Stimulated activated naive CD8-positive, alpha-beta T cell treated with anti-CD3 and anti-CD28 coated beads, Interleukin-15, Interleukin-2, amounts not matched to agents 100 U/mL and 50 U/mL, for 24 hours (primary cell): Measurements from ENCODE around the gene CDIPT.
A peak's percentile ranks its signal among the peaks of the same experiment; 100 is the strongest.

Experiments used
- ATAC-seq: fragments of 150-1000 bp; cut with Tn5 transposase; one replicate; pipeline ENCODE4 v1.10.0; 2021
- DNase-seq: peaks from one replicate; pipeline ENCODE4 v3.0.0; 2021

The CDIPT gene

GRCh38 chr16:29826342-29826695 lies 36.7 kb downstream of the CDIPT start:
- no peak for DNase-seq
- ATAC-seq = no peak

- DNase-seq (peak; percentile 57), ATAC-seq (peak; percentile 70)
Measured at GRCh38 chr16:29825145-29826044, 37.6 kb downstream of the CDIPT start.

DNA sequence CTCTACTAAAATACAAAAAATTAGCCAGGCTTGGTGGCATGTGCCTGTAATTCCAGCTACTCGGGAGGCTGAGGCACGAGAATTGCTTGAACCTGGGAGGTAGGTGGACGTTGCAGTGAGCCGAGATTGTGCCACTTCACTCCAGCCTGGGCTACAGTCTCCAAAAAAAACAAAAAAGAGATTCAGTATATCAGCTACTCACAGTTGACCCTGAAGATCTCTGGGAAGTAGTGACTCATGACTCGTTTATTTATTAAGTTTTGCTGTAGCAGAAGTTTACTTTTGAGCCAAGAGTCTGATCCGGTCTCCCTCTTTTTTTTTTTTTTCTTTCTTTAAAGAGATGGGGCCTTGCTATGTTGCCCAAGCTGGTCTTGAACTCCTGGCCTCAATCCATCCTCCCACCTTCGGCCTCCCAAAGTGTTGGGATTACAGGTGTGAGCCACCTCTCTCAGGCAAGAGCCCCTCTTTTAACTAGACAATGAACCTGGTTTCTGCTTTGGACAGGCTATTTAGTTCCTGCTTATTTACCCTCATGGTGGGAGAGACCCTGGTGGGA lies 38.4 kb downstream of the CDIPT start:
- ATAC-seq (no peak), DNase-seq (no peak)

- DNase-seq = no peak
- no peak for ATAC-seq
Measured at GRCh38 chr16:29821643-29822115, 41.3 kb downstream of the CDIPT start.

DNA sequence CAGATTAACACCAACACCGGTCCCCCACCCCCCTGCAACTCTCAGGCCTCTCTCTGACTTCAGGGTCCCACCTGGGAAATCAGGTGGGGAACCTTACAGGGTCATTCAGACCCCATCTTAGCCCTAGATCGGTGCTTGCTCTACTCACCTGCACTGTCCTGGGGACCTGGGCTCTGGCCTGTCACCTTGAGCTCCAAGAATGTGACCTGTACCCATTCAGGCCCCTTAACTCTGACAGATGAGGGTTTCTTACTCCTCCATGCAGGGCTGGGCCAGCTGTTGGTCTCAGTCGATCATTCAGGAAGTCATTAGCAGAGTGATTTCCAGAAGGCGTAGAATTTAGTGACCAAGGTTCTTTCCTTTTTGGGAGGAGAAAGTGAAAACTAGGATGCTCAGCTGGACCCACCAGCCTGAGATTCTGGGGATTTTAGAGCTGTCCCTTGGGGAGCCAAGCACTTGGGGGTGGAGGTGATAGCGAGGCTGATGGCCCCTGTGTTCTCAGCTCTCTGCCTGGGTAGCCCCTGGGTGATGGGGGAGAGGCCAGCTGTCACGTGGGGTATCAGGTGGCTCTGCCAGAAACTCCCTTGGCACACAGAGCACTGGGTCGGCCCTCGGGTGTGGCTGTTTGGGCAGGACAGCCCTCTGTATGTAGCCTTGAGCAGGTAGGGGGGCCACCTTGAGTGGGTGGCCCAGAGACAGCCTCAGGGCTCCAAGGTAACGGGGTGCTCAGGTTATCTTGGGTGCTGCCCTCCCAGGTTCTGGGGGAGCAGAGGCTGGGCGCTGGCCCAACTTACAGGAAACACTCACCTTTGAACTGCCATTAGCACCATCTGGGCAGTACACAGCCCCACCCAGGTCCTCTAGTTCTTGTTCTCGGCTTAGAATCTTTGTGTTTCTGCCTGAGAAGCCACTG lies 42.0 kb downstream of the CDIPT start:
- peak; percentile 20 for ATAC-seq
- peak; percentile 67 for DNase-seq

DNA sequence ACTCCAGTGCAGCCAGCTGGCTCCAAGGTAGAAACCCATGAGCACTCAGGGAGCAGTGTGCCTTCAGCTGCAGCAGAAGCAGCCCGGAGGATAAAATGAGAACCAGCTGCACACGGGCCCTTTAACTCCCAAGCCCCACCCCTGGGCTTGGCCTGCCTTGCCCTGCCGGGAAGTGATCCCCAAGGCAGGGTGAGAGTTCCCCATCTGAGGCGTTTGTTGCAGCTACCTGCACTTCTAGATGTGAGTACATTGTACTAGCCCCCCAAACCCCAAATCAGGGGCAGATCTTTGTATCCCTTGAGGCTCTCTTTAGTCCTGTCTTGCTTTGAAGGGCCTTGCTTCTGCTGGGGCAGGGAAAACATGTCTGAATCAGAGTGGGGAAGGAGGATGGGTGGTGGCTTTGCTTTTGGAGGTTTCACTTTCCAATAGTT lies 42.7 kb downstream of the CDIPT start, which contains the start of gene MVP:
Gene MVP, plus strand, starts transcription at position 192 of the 431 bp plus-strand sequence. CDS start 10,088 bp downstream, outside the sequence.
- peak; percentile 59 for DNase-seq
- peak; percentile 21 for ATAC-seq

GRCh38 chr16:29819506-29819905 lies 43.5 kb downstream of the CDIPT start:
- ATAC-seq (no peak), DNase-seq (no peak)

GRCh38 chr16:29818082-29818481 lies 44.9 kb downstream of the CDIPT start:
- ATAC-seq (no peak), DNase-seq (no peak)

DNA sequence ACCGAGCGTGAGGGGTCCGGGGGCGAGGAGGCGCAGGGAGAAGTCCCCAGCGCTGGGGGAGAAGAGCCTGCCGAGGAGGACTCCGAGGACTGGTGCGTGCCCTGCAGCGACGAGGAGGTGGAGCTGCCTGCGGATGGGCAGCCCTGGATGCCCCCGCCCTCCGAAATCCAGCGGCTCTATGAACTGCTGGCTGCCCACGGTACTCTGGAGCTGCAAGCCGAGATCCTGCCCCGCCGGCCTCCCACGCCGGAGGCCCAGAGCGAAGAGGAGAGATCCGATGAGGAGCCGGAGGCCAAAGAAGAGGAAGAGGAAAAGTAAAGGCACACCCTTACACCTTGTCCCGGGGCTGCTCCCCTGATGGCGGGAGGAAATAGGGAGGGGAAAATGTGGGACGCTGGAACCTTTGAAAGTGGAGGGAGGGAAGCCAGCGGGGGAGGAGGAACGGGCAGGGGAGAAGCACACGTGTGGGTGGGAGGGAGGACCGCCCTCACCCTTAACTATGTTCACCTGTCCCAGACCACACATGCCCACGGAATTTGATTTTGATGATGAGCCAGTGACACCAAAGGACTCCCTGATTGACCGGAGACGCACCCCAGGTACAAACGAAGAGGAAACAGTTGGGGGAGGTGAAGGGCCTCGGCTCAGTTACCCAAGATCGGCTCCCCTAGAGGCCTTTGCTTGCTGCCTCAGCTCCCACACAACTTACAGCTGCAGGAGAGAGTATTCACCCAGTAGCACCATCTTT lies 46.2 kb downstream of the CDIPT start:
- ATAC-seq (peak; percentile 33), DNase-seq (peak; percentile 72)

GRCh38 chr16:29815793-29816693 lies 47.0 kb downstream of the CDIPT start, which contains the start of gene PAGR1:
Gene PAGR1, plus strand, starts transcription at chr16:29816152. Its CDS starts 374 bp downstream, at chr16:29816526.
- DNase-seq (peak; percentile 97), ATAC-seq (peak; percentile 73)

GRCh38 chr16:29815032-29815721 lies 47.8 kb downstream of the CDIPT start:
- no peak for ATAC-seq
- DNase-seq = peak; percentile 59

GRCh38 chr16:29814592-29814991 lies 48.4 kb downstream of the CDIPT start:
- ATAC-seq (no peak), DNase-seq (no peak)

- ATAC-seq (no peak), DNase-seq (no peak)
Measured at GRCh38 chr16:29813644-29814562, 49.1 kb downstream of the CDIPT start.

- ATAC-seq (no peak), DNase-seq (no peak)
Measured at GRCh38 chr16:29812754-29813643, 50.0 kb downstream of the CDIPT start.

DNA sequence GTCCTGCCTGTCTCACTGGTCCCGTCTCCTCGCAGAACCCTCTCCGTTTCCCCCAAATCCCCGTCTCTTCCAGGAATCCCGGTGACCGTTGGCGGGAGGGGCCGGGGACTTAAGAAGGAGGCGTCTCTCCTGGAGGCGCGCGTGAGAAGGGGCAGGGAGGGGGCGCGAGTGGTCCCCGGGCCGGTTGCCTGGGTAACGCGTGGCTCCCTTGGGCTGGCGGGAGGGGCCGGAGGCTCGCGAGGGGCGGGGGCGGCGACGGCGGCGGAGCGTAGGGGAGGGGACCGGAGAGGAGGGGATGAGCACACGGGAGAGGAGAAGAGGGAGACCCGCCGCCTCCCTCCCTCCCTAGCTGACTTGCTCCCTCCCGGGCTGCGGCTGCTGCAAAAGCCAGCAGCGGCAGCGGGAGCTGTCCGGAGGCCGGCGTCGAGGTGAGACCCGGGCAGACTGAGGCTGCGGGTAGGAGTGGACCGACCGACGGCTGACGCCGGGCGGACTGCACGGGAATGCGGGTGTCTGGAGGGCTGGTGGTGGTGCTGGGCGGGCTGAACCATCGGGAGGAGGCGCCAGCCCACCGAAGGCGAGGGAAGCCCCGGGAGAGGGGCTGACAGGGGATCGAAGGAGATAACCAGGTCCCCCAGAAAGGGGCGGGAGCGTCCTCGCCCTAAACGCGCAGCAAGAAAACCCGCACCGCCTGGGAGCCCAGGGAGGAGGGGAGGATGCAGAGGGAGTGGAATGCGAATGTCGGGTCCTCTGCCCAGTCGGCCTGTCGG lies 50.9 kb downstream of the CDIPT start, which contains the start of gene PRRT2:
Gene PRRT2, plus strand, starts transcription at position 298 of the 770 bp plus-strand sequence. CDS start 862 bp downstream, outside the sequence.
- ATAC-seq (no peak), DNase-seq (peak; percentile 71)

DNA sequence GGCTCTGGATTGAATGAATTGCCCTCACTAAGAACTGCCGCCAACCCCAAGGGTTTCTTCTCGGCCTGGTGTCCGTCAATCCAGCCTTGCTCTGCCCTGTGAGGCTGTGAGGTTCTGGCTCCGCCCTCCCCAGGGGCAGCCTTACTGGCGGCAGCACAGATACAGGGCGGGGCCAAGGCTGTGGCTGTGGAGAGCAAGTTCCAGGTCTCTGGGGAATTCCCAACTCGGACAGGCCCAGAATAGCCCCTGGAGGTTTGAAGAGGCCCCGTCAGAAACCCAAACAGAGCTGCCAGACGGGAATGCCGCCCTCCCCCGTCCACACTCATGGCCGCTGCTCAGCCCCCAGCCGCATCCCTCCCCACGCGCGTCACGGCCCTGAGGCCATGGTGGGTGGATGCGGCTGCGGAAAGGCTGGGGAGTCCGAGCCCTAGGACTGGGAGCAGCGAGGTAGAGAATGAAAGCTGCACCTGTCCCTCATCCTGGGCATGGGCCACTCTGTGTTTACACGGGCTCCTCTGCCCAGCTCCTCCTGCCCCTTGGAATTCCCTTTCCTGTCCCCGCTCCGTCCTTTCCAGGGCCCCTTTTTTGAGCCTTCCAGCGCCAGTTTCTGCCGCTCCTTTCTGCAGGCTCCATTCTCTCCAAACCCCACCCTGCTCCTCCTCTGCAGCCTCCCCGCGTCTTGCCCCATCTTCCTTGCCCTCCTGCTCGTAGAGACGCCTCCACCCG lies 51.7 kb downstream of the CDIPT start:
- DNase-seq = peak; percentile 90
- peak; percentile 50 for ATAC-seq
